AG04450 (cell line): ENCODE results near the gene RPS26. TPM values are rescaled to one million over a fixed set of nuclear protein-coding genes. Genes with fewer than 3 reads are reported as not detected.
"Not testable (repeated sequence)": the region's sequence is repeated elsewhere in the genome, so short reads cannot be mapped to it uniquely, and the experiment has no call there.

ENCODE experiments used
- CTCF ChIA-PET: fragments of 300-600, 350-600 bp; formaldehyde crosslinking; extraction: SDS; loops from one replicate; lab custom pipeline; 2022; ENCODE audit warnings: antibody characterized with exemption, inconsistent platforms; lab: Charles Lee
- POLR2A ChIA-PET: fragments of 350-600 bp; formaldehyde crosslinking; extraction: SDS; loops from one replicate; lab custom pipeline; 2021; ENCODE audit warnings: antibody characterized with exemption, inconsistent platforms; lab: Yijun Ruan, JAX
- DNase-seq: peaks from one replicate; pipeline ENCODE4 v3.0.0-alpha.2; 2011; ENCODE audit warnings: low read depth, low spot score
- H3K27ac ChIP-seq: one replicate; pipeline ENCODE4 v1.5.1; 2012; ENCODE audit warnings: low read depth, low read length, control low read depth
- H3K27me3 ChIP-seq: one replicate; pipeline ENCODE4 v1.6.0; 2012; ENCODE audit warnings: low read length; ENCODE audit not compliant: control insufficient read depth, insufficient read depth
- H3K4me3 ChIP-seq: 2 replicates; pipeline ENCODE4 v1.5.1; 2011; ENCODE audit warnings: mild to moderate bottlenecking, low read depth, low read length, control low read depth
- H3K9me3 ChIP-seq: 2 replicates; pipeline ENCODE4 v1.5.1; 2012; ENCODE audit warnings: low read length; ENCODE audit not compliant: control insufficient read depth, insufficient read depth
- polyA plus RNA-seq: library from polyadenylated mRNA; depleted of rRNA; stranded (reverse); fragments of >200 nt; gene quantifications from 2 replicates; pipeline ENCODE4 v1.2.3, GENCODE V29; 2011
- TF ChIP-seq, protein P1 (sequence below): IDR thresholded peaks from 2 replicates; pipeline ENCODE4 v1.5.1; 2011; ENCODE audit warnings: low read depth, low read length, control low read depth, inconsistent platforms

The RPS26 gene
- polyA plus RNA-seq, 1 experiment: 348 TPM

DNA sequence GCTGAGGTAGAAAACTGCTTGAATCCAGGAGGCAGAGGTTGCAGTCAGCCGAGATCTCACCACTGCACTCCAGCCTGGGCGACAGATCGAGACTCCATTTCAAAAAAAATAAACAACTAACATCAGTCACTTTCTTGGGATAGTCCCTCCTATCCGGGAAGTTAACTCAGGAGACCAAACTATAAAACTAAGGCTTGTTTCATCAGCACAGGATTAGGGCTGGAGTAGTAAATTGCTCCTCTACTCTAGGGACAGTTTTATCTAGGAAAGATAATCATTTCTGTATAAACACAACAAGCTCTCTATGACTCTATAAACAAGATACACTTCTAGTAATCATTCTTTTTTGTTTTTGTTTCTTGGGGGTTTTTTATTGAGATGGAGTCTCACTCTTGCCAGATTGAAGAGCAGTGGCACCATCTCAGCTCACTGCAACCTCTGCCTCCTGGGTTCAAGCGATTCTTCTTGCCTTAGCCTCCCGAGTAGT is 11.7 kb downstream of the RPS26 start:
- Histone ChIP-seq H3K4me3 (no peak overlapping the region), H3K27me3 (no peaks in the 10 kb centered on the region), H3K27ac (no peak overlapping the region), H3K9me3 (no peaks in the 10 kb centered on the region)
- ChIA-PET CTCF (interaction anchor here (1.2 to 1.9 kb wide), 2 partner anchors 58 to 65 kb away, joined by 5 to 6 read pairs; partner anchors contain the start of gene ZC3H10), POLR2A (interaction anchor here (1.0 kb wide), 1 partner anchor 51 kb away, joined by 16 read pairs; the partner anchor contains the start of gene PA2G4)
- DNase-seq: no peak
- TF ChIP-seq, protein P1, sequence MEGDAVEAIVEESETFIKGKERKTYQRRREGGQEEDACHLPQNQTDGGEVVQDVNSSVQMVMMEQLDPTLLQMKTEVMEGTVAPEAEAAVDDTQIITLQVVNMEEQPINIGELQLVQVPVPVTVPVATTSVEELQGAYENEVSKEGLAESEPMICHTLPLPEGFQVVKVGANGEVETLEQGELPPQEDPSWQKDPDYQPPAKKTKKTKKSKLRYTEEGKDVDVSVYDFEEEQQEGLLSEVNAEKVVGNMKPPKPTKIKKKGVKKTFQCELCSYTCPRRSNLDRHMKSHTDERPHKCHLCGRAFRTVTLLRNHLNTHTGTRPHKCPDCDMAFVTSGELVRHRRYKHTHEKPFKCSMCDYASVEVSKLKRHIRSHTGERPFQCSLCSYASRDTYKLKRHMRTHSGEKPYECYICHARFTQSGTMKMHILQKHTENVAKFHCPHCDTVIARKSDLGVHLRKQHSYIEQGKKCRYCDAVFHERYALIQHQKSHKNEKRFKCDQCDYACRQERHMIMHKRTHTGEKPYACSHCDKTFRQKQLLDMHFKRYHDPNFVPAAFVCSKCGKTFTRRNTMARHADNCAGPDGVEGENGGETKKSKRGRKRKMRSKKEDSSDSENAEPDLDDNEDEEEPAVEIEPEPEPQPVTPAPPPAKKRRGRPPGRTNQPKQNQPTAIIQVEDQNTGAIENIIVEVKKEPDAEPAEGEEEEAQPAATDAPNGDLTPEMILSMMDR: no peak

DNA sequence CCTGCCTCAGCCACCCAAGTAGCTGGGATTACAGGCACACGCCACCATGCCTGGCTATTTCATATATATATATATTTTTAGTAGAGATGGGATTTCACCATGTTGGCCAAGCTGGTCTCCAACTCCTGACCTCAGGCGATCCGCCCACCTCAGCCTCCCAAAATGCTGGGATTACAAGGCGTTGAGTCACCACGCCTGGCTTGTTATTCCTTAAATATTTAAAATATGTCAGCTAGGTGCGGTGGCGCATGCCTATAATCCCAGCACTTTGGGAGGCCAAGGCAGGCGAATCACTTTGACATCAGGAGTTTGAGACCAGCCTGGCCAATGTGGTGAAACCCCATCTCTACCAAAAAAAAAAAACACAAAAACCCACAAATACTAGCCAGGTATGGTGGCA is 18.2 kb downstream of the RPS26 start:
- not testable (repeated sequence) for DNase-seq, H3K4me3 ChIP-seq, H3K9me3 ChIP-seq, H3K27me3 ChIP-seq, H3K27ac ChIP-seq
- CTCF ChIA-PET: interaction anchor here (2.7 kb wide), 1 partner anchor 12 kb away, joined by 8 read pairs; no protein-coding TSS in a partner anchor
- POLR2A ChIA-PET: interaction anchor here (1.0 kb wide), 1 partner anchor 12 kb away, joined by 4 read pairs; no protein-coding TSS in a partner anchor

DNA sequence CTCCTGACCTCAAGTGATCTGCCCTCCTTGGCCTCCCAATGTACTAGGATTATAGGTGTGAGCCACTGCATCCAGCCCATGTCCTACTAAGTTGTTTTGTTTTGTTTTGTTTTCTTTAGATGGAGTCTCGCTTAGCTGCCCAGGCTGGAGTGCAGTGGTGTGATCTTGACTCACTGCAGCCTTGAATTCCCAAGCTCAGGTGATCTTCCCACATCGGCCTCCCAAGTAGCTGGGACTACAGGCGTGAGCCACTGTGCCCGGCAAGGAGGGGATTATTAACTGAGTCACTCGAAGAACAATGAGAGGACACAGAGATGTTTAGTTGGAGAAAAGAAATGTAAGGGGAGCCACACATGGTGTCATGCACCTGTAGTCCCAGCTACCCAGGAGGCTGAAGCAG is 20.3 kb downstream of the RPS26 start:
- no peaks in the 10 kb centered on the region for H3K27me3 ChIP-seq
- no peak for DNase-seq
- H3K27ac ChIP-seq: no peak overlapping the region
- H3K4me3 ChIP-seq: no peak overlapping the region
- POLR2A ChIA-PET: interaction anchor here (0.9 kb wide), 1 partner anchor 10 kb away, joined by 3 read pairs; no protein-coding TSS in a partner anchor
- TF ChIP-seq, protein P1: no peak
- no peaks in the 10 kb centered on the region for H3K9me3 ChIP-seq
- CTCF ChIA-PET: interaction anchor here (0.6 to 2.7 kb wide), 3 partner anchors 12 to 121 kb away, joined by 3 to 8 read pairs (median 3); no protein-coding TSS in a partner anchor

DNA sequence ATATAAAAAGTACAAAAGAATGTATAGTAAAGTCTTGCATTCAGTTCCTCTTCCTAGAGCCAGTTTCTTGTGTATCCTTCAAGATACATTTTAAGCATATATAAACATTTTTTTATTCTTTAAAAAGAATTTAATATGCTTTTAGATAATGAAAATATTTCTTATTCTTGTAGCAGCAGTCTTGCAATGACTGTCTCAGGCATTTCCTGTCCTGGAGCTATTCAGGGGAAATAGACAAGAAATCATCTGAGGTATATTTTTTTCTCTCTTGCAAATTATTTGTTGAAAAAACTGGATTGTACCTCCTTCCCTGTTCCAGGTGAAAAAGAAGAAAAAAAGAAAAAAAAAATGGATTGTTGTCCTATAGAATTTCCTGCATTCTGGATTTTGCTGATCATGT is 21.3 kb downstream of the RPS26 start:
- POLR2A ChIA-PET: interaction anchor here (0.9 kb wide), 1 partner anchor 17 kb away, joined by 5 read pairs; no protein-coding TSS in a partner anchor
- no peaks in the 10 kb centered on the region for H3K27me3 ChIP-seq
- no peak overlapping the region for H3K4me3 ChIP-seq
- CTCF ChIA-PET: no interaction called here
- H3K9me3 ChIP-seq: no peaks in the 10 kb centered on the region
- TF ChIP-seq, protein P1: no peak
- no peak overlapping the region for H3K27ac ChIP-seq
- DNase-seq: no peak

DNA sequence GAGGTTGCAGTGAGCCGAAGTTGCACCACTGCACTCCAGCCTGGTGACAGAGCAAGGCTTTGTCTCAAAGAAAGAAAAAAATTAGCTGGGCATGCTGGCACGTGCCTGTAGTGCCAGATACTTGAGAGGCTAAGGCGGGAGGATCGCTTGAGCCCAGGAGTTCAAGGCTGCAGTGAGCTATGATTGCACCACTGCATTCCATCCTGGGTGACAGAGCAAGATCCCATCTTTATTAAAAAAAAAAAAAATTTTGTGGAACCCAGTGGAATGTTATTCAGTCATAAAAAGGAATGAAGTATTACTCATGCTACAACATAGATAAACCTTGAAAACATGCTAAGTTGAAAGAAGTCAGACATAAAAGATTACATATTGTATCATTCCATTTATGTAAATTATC is 29.9 kb downstream of the RPS26 start:
- H3K9me3 ChIP-seq: no peaks in the 10 kb centered on the region
- no peak overlapping the region for H3K4me3 ChIP-seq
- no peak for DNase-seq
- CTCF ChIA-PET: interaction anchor here (0.6 kb wide), 2 partner anchors 45 to 85 kb away, joined by 3 read pairs; no protein-coding TSS in a partner anchor
- no peak overlapping the region for H3K27ac ChIP-seq
- H3K27me3 ChIP-seq: no peaks in the 10 kb centered on the region
- TF ChIP-seq, protein P1: no peak
- POLR2A ChIA-PET: interaction anchor here (0.6 to 1.1 kb wide), 4 partner anchors 10 to 63 kb away, joined by 3 to 6 read pairs (median 4); partner anchors contain the start of gene PA2G4
